ENCODE measurements around the gene TMEM254. TPM values are rescaled to one million over a fixed set of nuclear protein-coding genes. Genes with fewer than 3 reads are reported as not detected.

TMEM254 gene
- total RNA-seq, 1 donor: 8.7 TPM

DNA sequence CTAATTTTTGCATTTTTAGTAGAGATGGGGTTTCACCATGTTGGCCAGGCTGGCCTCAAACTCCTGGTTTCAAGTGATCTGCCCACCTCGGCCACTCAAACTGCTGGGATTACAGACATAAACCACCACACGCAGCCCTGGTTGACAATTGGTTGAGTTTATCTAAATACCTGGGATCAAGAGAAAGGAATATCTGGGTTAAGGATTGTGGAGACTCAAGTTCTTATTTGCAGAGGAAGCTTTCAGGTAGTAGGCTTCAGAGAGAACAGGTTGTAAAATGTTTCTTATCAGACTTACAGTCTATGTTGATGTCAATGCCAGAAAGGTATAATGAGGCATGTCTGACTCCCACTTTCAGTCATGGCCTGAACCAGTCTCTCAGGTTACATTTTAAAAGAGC, 5.9 kb upstream of the TMEM254 start:
- H3K79me2 ChIP-seq (ENCODE audit: insufficient read depth, low read length): no peaks in the 10 kb centered on the region
- TF ChIP-seq, protein P1, sequence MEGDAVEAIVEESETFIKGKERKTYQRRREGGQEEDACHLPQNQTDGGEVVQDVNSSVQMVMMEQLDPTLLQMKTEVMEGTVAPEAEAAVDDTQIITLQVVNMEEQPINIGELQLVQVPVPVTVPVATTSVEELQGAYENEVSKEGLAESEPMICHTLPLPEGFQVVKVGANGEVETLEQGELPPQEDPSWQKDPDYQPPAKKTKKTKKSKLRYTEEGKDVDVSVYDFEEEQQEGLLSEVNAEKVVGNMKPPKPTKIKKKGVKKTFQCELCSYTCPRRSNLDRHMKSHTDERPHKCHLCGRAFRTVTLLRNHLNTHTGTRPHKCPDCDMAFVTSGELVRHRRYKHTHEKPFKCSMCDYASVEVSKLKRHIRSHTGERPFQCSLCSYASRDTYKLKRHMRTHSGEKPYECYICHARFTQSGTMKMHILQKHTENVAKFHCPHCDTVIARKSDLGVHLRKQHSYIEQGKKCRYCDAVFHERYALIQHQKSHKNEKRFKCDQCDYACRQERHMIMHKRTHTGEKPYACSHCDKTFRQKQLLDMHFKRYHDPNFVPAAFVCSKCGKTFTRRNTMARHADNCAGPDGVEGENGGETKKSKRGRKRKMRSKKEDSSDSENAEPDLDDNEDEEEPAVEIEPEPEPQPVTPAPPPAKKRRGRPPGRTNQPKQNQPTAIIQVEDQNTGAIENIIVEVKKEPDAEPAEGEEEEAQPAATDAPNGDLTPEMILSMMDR (IDR thresholded peaks at IDR 0.05; ENCODE audit: extremely low read depth, low read depth, low read length): no peak
- H2AFZ ChIP-seq (ENCODE audit: low read length): no peak overlapping the region
- H3K27me3 ChIP-seq (ENCODE audit: insufficient read depth, low read length): no peaks in the 10 kb centered on the region
- no peak overlapping the region for H3K27ac ChIP-seq (ENCODE audit: low read depth, low read length)
- no peaks in the 10 kb centered on the region for H3K36me3 ChIP-seq (ENCODE audit: insufficient read depth, low read length)
- DNase-seq (ENCODE audit: insufficient read length, low spot score, missing footprints): no peak
- H3K4me3 ChIP-seq (ENCODE audit: insufficient read depth, low read length): no peak overlapping the region
- H3K9me3 ChIP-seq (ENCODE audit: low read depth, low read length): no peaks in the 10 kb centered on the region
- H4K20me1 ChIP-seq (ENCODE audit: insufficient read depth, low read length): no peaks in the 10 kb centered on the region
- peaks cover 6% of the 10 kb centered on the region for H3K4me1 ChIP-seq (ENCODE audit: insufficient read depth, low read length)
- H3K4me2 ChIP-seq (ENCODE audit: insufficient read depth, low read length): no peak overlapping the region

DNA sequence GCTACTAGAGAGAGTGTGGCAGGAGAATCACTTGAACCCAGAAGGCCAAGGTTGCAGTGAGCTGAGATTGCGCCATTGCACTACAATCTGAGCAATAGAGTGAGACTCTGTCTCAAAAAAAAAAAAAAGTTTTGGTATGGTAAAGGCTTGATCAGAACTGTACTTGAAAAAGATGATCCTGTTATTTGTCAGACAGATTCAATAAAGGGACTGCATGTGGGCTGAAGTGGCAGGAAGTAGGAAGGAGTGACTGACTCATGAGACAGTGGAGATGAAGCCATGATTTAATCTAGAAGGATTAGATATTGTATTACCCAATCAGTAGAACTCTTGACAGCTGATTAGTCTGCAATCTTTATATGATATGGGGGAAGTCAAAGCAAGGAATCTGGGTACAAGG, 2.7 kb upstream of the TMEM254 start:
- DNase-seq (ENCODE audit: insufficient read length, low spot score, missing footprints): peak; percentile 77
- no peaks in the 10 kb centered on the region for H4K20me1 ChIP-seq (ENCODE audit: insufficient read depth, low read length)
- H3K4me2 ChIP-seq (ENCODE audit: insufficient read depth, low read length): no peak overlapping the region
- no peaks in the 10 kb centered on the region for H3K36me3 ChIP-seq (ENCODE audit: insufficient read depth, low read length)
- no peak overlapping the region for H3K27ac ChIP-seq (ENCODE audit: low read depth, low read length)
- H3K4me1 ChIP-seq (ENCODE audit: insufficient read depth, low read length): peaks cover 20% of the 10 kb centered on the region
- TF ChIP-seq, protein P1 (IDR thresholded peaks at IDR 0.05; ENCODE audit: extremely low read depth, low read depth, low read length): no peak
- peak overlapping the region; percentile 18 for H2AFZ ChIP-seq (ENCODE audit: low read length)
- peaks cover 10% of the 10 kb centered on the region for H3K79me2 ChIP-seq (ENCODE audit: insufficient read depth, low read length)
- no peaks in the 10 kb centered on the region for H3K9me3 ChIP-seq (ENCODE audit: low read depth, low read length)
- H3K27me3 ChIP-seq (ENCODE audit: insufficient read depth, low read length): no peaks in the 10 kb centered on the region
- no peak overlapping the region for H3K4me3 ChIP-seq (ENCODE audit: insufficient read depth, low read length)

DNA sequence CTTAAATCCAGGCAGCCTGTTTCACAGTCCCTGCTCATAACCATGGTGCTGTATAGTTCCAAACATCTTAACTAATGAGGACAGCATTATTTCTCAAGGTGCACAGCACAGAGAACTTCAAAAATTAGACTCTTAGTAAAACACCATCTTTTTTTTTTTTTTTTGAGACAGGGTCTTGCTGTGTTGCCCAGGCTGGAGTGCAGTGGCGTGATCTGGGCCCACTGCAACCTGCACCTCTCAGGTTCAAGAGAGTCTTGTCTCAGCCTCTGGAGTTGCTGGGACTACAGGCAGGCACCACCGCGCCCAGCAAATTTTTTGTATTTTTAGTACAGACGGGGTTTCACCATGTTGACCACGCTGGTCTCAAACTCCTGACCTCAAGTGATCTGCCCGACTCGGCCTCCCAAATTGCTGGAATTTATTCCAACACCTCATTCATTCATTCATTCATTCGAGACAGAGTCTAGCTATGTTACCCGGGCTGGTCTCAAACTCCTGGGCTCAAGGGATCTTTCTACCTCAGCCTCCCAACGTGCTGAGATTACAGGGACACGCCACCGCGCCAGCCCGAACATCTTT, 507 bp upstream of the TMEM254 start:
- H3K4me2 ChIP-seq (ENCODE audit: insufficient read depth, low read length): peak overlapping the region; percentile 95
- H2AFZ ChIP-seq (ENCODE audit: low read length): peak overlapping the region; percentile 97
- no peaks in the 10 kb centered on the region for H3K36me3 ChIP-seq (ENCODE audit: insufficient read depth, low read length)
- H3K4me3 ChIP-seq (ENCODE audit: insufficient read depth, low read length): peak overlapping the region; percentile 88
- TF ChIP-seq, protein P1 (IDR thresholded peaks at IDR 0.05; ENCODE audit: extremely low read depth, low read depth, low read length): no peak
- DNase-seq (ENCODE audit: insufficient read length, low spot score, missing footprints): no peak
- H4K20me1 ChIP-seq (ENCODE audit: insufficient read depth, low read length): no peaks in the 10 kb centered on the region
- H3K27ac ChIP-seq (ENCODE audit: low read depth, low read length): peak overlapping the region; percentile 82
- peaks cover 10% of the 10 kb centered on the region for H3K79me2 ChIP-seq (ENCODE audit: insufficient read depth, low read length)
- H3K27me3 ChIP-seq (ENCODE audit: insufficient read depth, low read length): no peaks in the 10 kb centered on the region
- no peaks in the 10 kb centered on the region for H3K9me3 ChIP-seq (ENCODE audit: low read depth, low read length)
- peaks cover 20% of the 10 kb centered on the region for H3K4me1 ChIP-seq (ENCODE audit: insufficient read depth, low read length)

DNA sequence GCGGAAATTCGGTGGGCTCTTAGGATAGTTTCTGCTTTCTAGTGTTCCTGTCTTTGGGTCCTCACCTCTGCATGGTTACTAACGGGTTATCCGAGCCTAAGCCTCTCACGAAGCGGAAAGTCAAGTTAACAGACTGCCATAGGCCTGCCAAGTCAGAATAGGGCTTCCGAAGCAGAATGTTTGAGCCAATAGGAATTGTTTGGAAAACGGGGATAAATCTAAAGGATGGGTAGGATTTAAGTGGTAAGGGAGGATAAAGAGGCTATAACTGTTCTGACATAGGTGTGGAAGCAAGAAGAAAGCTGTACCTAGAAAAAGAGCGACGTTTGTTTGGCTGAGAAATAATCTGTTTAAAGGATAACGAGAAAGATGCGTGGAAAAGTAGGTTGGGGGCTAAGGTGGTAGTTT, 851 bp downstream of the TMEM254 start:
- Histone ChIP-seq H4K20me1 (ENCODE audit: insufficient read depth, low read length) (no peaks in the 10 kb centered on the region), H3K4me3 (ENCODE audit: insufficient read depth, low read length) (peak overlapping the region; percentile 88), H3K4me2 (ENCODE audit: insufficient read depth, low read length) (peak overlapping the region; percentile 95), H3K4me1 (ENCODE audit: insufficient read depth, low read length) (peaks cover 20% of the 10 kb centered on the region), H3K36me3 (ENCODE audit: insufficient read depth, low read length) (peaks cover 3% of the 10 kb centered on the region), H3K79me2 (ENCODE audit: insufficient read depth, low read length) (peaks cover 10% of the 10 kb centered on the region), H3K9me3 (ENCODE audit: low read depth, low read length) (no peaks in the 10 kb centered on the region), H3K27ac (ENCODE audit: low read depth, low read length) (peak overlapping the region; percentile 82), H2AFZ (ENCODE audit: low read length) (peak overlapping the region; percentile 97), H3K27me3 (ENCODE audit: insufficient read depth, low read length) (no peaks in the 10 kb centered on the region)
- TF ChIP-seq, protein P1 (IDR thresholded peaks at IDR 0.05; ENCODE audit: extremely low read depth, low read depth, low read length): no peak
- DNase-seq (ENCODE audit: insufficient read length, low spot score, missing footprints): no peak

All from osteoblast (primary cell).